IMR-90 (cell line): ENCODE data around the gene RUNX2. TPM values are rescaled to one million over a fixed set of nuclear protein-coding genes. Genes with fewer than 3 reads are reported as not detected.

Experiments used
- ATAC-seq: fragments of 200-7000 bp; cut with Tn5 transposase; 2 replicates; pipeline ENCODE4 v1.9.1; 2020; ENCODE audit warnings: low read depth, mild to moderate bottlenecking, moderate library complexity
- BruUV-seq: library from RNA; stranded (reverse); fragments of 400-500 nt; replicated peaks from 2 replicates; lab custom pipeline; 2021; lab: Mats Ljungman, UMichigan
- CTCF ChIA-PET: fragments of 300-600 bp; formaldehyde crosslinking; extraction: SDS; loops from one replicate; lab custom pipeline; 2021; ENCODE audit warnings: antibody characterized with exemption; lab: Yijun Ruan, JAX
- POLR2A ChIA-PET: fragments of 300-600 bp; sonication (Branson Sonifier 250); formaldehyde crosslinking; loops from one replicate; lab custom pipeline; 2022; ENCODE audit warnings: antibody characterized with exemption; ENCODE audit not compliant: unreplicated experiment; lab: Charles Lee
- DNase-seq: peaks from one replicate; pipeline ENCODE4 v3.0.0; 2013
- H2AFZ ChIP-seq: replicated peaks from 2 replicates; pipeline ENCODE3; 2013; ENCODE audit warnings: low read length, mild to moderate bottlenecking; ENCODE audit not compliant: poor library complexity
- H2AK5ac ChIP-seq: 2 replicates; pipeline ENCODE4 v1.6.1; 2013; ENCODE audit warnings: low read depth, low read length, inconsistent platforms
- H2AK9ac ChIP-seq: replicated peaks from 2 replicates; pipeline ENCODE3; 2013; ENCODE audit warnings: mild to moderate bottlenecking, low read depth, low read length, moderate library complexity; ENCODE audit not compliant: poor library complexity
- H2BK120ac ChIP-seq: 2 replicates; pipeline ENCODE4 v1.6.1; 2013; ENCODE audit warnings: low read depth, low read length, inconsistent platforms
- H2BK15ac ChIP-seq: 3 replicates; pipeline ENCODE4 v1.6.1; 2013; ENCODE audit warnings: low read depth, low read length, inconsistent platforms
- H2BK20ac ChIP-seq: 2 replicates; pipeline ENCODE4 v1.6.1; 2013; ENCODE audit warnings: low read depth, mild to moderate bottlenecking, inconsistent platforms, low read length, moderate library complexity
- H2BK5ac ChIP-seq: 2 replicates; pipeline ENCODE4 v1.6.1; 2013; ENCODE audit warnings: mild to moderate bottlenecking, low read depth, low read length, inconsistent platforms; ENCODE audit not compliant: poor library complexity, severe bottlenecking
- H3K14ac ChIP-seq: replicated peaks from 2 replicates; pipeline ENCODE4 v1.6.1; 2013; ENCODE audit warnings: low read depth, low read length, inconsistent platforms
- H3K18ac ChIP-seq: 2 replicates; pipeline ENCODE4 v1.6.1; 2013; ENCODE audit warnings: low read depth, low read length, control low read depth
- H3K23ac ChIP-seq: 2 replicates; pipeline ENCODE4 v1.6.1; 2013; ENCODE audit warnings: low read depth, low read length, inconsistent platforms
- H3K27ac ChIP-seq: 2 replicates; pipeline ENCODE4 v1.5.1; 2013; ENCODE audit warnings: mild to moderate bottlenecking, control low read depth, low read length; ENCODE audit not compliant: insufficient read depth
- H3K27me3 ChIP-seq: 2 replicates; pipeline ENCODE4 v1.6.1; 2013; ENCODE audit warnings: low read length; ENCODE audit not compliant: control insufficient read depth, insufficient read depth
- H3K36me3 ChIP-seq: 2 replicates; pipeline ENCODE4 v1.6.1; 2013; ENCODE audit warnings: low read length, mixed read lengths; ENCODE audit not compliant: control insufficient read depth, insufficient read depth
- H3K4ac ChIP-seq: 2 replicates; pipeline ENCODE4 v1.6.1; 2013; ENCODE audit warnings: low read depth, low read length, inconsistent platforms
- H3K4me1 ChIP-seq: 2 replicates; pipeline ENCODE4 v1.6.1; 2013; ENCODE audit warnings: low read length, mixed read lengths; ENCODE audit not compliant: control insufficient read depth, insufficient read depth
- H3K4me2 ChIP-seq: 2 replicates; pipeline ENCODE4 v1.6.1; 2013; ENCODE audit warnings: low read depth, mild to moderate bottlenecking, control low read depth, low read length, moderate library complexity
- H3K4me3 ChIP-seq: 2 replicates; pipeline ENCODE4 v1.5.1; 2013; ENCODE audit warnings: low read depth, mild to moderate bottlenecking, control low read depth, low read length, moderate library complexity; ENCODE audit not compliant: insufficient read depth
- H3K56ac ChIP-seq: 2 replicates; pipeline ENCODE4 v1.6.1; 2013; ENCODE audit warnings: low read length, inconsistent platforms; ENCODE audit not compliant: insufficient read depth; ENCODE audit errors: extremely low read depth
- H3K79me1 ChIP-seq, 2 experiments: 2 replicates each; pipeline ENCODE4 v1.6.1; 2013; ENCODE audit warnings: low read length in 2 of 2, inconsistent platforms in 1 of 2, low read depth in 1 of 2
- H3K9ac ChIP-seq: 2 replicates; pipeline ENCODE4 v1.6.1; 2013; ENCODE audit warnings: low read depth, low read length, control low read depth
- H3K9me1 ChIP-seq: 2 replicates; pipeline ENCODE4 v1.6.1; 2013; ENCODE audit warnings: low read length, inconsistent platforms; ENCODE audit not compliant: insufficient read depth
- H3K9me3 ChIP-seq: 2 replicates; pipeline ENCODE4 v1.6.1; 2013; ENCODE audit warnings: low read length; ENCODE audit not compliant: control insufficient read depth, insufficient read depth
- H4K20me1 ChIP-seq: 2 replicates; pipeline ENCODE4 v1.6.1; 2013; ENCODE audit warnings: low read length, inconsistent platforms; ENCODE audit not compliant: insufficient read depth
- H4K5ac ChIP-seq: 2 replicates; pipeline ENCODE4 v1.6.1; 2013; ENCODE audit warnings: mild to moderate bottlenecking, low read depth, low read length, control low read depth
- H4K8ac ChIP-seq, 2 experiments: 2 replicates each; pipeline ENCODE4 v1.6.1; 2013; ENCODE audit warnings: low read depth in 2 of 2, low read length in 2 of 2, control low read depth in 1 of 2, inconsistent platforms in 1 of 2
- H4K91ac ChIP-seq: 2 replicates; pipeline ENCODE4 v1.6.1; 2013; ENCODE audit warnings: low read depth, low read length, inconsistent platforms; ENCODE audit not compliant: insufficient read depth
- BHLHE40 ChIP-seq: fragments of 150-350 bp; IDR thresholded peaks from 2 replicates; pipeline ENCODE4 v1.6.1; 2016; ENCODE audit warnings: mild to moderate bottlenecking, low read depth, low read length
- CEBPB ChIP-seq: IDR thresholded peaks from 2 replicates; pipeline ENCODE4 v1.6.1; 2012; ENCODE audit warnings: low read depth, low read length, improper control_type of control experiment
- CHD1 ChIP-seq: IDR thresholded peaks from 2 replicates; pipeline ENCODE4 v1.6.1; 2012; ENCODE audit warnings: low read depth, low read length, improper control_type of control experiment
- FOS ChIP-seq: fragments of 150-350 bp; IDR thresholded peaks from 2 replicates; pipeline ENCODE4 v1.6.1; 2016; ENCODE audit warnings: low read depth, low read length
- MAFK ChIP-seq: IDR thresholded peaks from 2 replicates; pipeline ENCODE4 v1.6.1; 2012; ENCODE audit warnings: low read depth, low read length, improper control_type of control experiment
- MAZ ChIP-seq: IDR thresholded peaks from 2 replicates; pipeline ENCODE4 v1.6.1; 2012; ENCODE audit warnings: low read depth, mild to moderate bottlenecking, low read length, improper control_type of control experiment, moderate library complexity, borderline replicate concordance
- MXI1 ChIP-seq: IDR thresholded peaks from 2 replicates; pipeline ENCODE4 v1.6.1; 2012; ENCODE audit warnings: low read depth, mild to moderate bottlenecking, low read length, moderate library complexity, borderline replicate concordance
- NFE2L2 ChIP-seq: fragments of 150-350 bp; IDR thresholded peaks from 2 replicates; pipeline ENCODE4 v1.6.1; 2016; ENCODE audit warnings: low read depth, mild to moderate bottlenecking, low read length
- POLR2A ChIP-seq: IDR thresholded peaks from 2 replicates; pipeline ENCODE4 v1.6.1; 2012; ENCODE audit warnings: mild to moderate bottlenecking, low read depth, low read length
- RAD21 ChIP-seq: IDR thresholded peaks from 2 replicates; pipeline ENCODE4 v1.6.1; 2012; ENCODE audit warnings: low read length, improper control_type of control experiment
- RCOR1 ChIP-seq: IDR thresholded peaks from 2 replicates; pipeline ENCODE4 v1.6.1; 2012; ENCODE audit warnings: mild to moderate bottlenecking, low read length, improper control_type of control experiment; ENCODE audit not compliant: insufficient replicate concordance
- RFX5 ChIP-seq: IDR thresholded peaks from 2 replicates; pipeline ENCODE4 v1.8.0; 2012; ENCODE audit warnings: low read depth, mild to moderate bottlenecking, low read length, moderate library complexity
- SMC3 ChIP-seq: fragments of 150-350 bp; IDR thresholded peaks from 2 replicates; pipeline ENCODE4 v1.6.1; 2016; ENCODE audit warnings: low read depth, mild to moderate bottlenecking, antibody characterized with exemption, low read length, moderate library complexity
- WGBS, 2 experiments: methylation state at CpG; one replicate each; pipeline versions ENCODE4 v1.1.5 to v1.1.7; 2013; ENCODE audit warnings: missing lambda C conversion rate in 2 of 2; ENCODE audit not compliant: insufficient read length in 1 of 2; ENCODE audit errors: extremely low coverage in 2 of 2; 5-methylcytosine and 5-hydroxymethylcytosine counted together
- dilution Hi-C: fragments of 300-500 bp; cut with HindIII; formaldehyde crosslinking; loops from one replicate; pipeline ENCODE4 v1.14.3; 2018; ENCODE audit warnings: low sequenced_read_pairs; ENCODE audit not compliant: unreplicated experiment
- in situ Hi-C: fragments of 300-500 bp; cut with MboI; formaldehyde crosslinking; loops from 3 replicates; pipeline ENCODE4 v1.14.3; 2019; ENCODE audit warnings: low sequenced_read_pairs, inconsistent platforms, mixed read lengths
- intact Hi-C: fragments of 100-400 bp; cut with micrococcal nuclease; formaldehyde crosslinking; loops from 2 replicates; pipeline ENCODE4 v1.10.0; 2022
- polyA plus RNA-seq, 3 experiments: library from polyadenylated mRNA; depleted of rRNA; stranded (reverse); fragments of >200 nt; gene quantifications; 2 replicates each; pipeline ENCODE4 v1.2.3, GENCODE V29; 2012; ENCODE audit warnings: low replicate concordance in 1 of 3
- total RNA-seq: library from RNA; depleted of rRNA; stranded (reverse); fragments of >200 nt; gene quantifications from 2 replicates; pipeline ENCODE4 v1.2.3, GENCODE V29; 2012
- TF ChIP-seq, protein P1 (sequence below): conservative IDR thresholded peaks from 2 replicates; pipeline ENCODE4 v1.5.1; 2012; ENCODE audit warnings: mild to moderate bottlenecking, low read depth, low read length, improper control_type of control experiment
- TF ChIP-seq, protein P2 (sequence below): fragments of 150-350 bp; IDR thresholded peaks from 2 replicates; pipeline ENCODE4 v1.6.1; 2016; ENCODE audit warnings: low read depth, mild to moderate bottlenecking, low read length, moderate library complexity, borderline replicate concordance
- TF ChIP-seq, protein P3 (sequence below): fragments of 150-350 bp; IDR thresholded peaks from 2 replicates; pipeline ENCODE4 v1.6.1; 2017; ENCODE audit warnings: mild to moderate bottlenecking, antibody characterized with exemption, low read length, low read depth

RUNX2 gene
- total and polyA plus RNA-seq, 2 of the 4 experiments (the other 2 are of a cell fraction) = 2.3 to 4.7 TPM

DNA sequence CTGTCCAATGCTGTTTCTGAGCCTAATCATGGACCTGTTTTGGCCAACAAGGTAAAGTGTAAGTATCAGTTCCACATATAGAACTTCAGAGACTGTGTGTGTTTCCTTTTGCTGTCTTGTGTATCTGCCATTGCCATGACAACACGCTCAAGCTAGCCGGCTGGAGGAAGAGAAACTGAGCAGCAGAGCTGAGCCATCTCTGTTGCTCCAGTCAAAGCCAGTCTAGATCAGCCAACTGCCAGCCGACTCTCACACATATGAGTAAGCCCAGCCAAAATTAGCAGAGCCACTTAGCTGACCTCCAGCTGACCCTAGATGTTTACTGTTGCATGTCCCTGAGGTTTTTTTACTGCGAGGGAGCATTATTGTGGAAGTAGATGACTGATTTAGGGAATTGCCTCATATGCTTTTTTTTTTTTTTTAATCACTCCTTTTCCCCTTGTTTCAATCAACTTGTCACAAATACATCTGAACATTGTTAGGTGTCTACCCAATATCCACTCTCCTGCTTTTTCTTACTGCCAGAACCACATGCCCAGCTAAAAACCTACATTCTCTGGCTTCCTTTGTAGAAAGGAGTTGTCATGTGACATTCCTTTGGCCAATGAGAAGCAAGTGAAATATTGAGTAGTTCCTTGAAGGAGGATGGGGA, 353.9 kb downstream of the RUNX2 start:
- POLR2A ChIA-PET = interaction anchor here (0.6 kb wide), 2 partner anchors 104 to 1666 kb away, joined by 7 to 10 read pairs; no protein-coding TSS in a partner anchor
- BruUV-seq = no TSS peak
- H3K23ac ChIP-seq = no peak overlapping the region
- no peak overlapping the region for H3K9ac ChIP-seq
- peaks cover 10% of the 10 kb centered on the region for H3K4me1 ChIP-seq
- H3K4ac ChIP-seq = no peak overlapping the region
- ATAC-seq (no peak), DNase-seq (no peak)
- H3K36me3 ChIP-seq = no peaks in the 10 kb centered on the region
- no peaks in the 10 kb centered on the region for H3K27me3 ChIP-seq
- no peaks in the 10 kb centered on the region for H4K20me1 ChIP-seq
- intact Hi-C loops = no loop called here
- H3K27ac ChIP-seq = no peak overlapping the region
- dilution Hi-C loops = no loop called here
- no peak overlapping the region for H4K8ac ChIP-seq
- no peak for TF ChIP-seq RCOR1
- no peak for TF ChIP-seq POLR2A
- no peak for TF ChIP-seq MAFK
- TF ChIP-seq MXI1 = no peak
- TF ChIP-seq NFE2L2 = no peak
- TF ChIP-seq, protein P1, sequence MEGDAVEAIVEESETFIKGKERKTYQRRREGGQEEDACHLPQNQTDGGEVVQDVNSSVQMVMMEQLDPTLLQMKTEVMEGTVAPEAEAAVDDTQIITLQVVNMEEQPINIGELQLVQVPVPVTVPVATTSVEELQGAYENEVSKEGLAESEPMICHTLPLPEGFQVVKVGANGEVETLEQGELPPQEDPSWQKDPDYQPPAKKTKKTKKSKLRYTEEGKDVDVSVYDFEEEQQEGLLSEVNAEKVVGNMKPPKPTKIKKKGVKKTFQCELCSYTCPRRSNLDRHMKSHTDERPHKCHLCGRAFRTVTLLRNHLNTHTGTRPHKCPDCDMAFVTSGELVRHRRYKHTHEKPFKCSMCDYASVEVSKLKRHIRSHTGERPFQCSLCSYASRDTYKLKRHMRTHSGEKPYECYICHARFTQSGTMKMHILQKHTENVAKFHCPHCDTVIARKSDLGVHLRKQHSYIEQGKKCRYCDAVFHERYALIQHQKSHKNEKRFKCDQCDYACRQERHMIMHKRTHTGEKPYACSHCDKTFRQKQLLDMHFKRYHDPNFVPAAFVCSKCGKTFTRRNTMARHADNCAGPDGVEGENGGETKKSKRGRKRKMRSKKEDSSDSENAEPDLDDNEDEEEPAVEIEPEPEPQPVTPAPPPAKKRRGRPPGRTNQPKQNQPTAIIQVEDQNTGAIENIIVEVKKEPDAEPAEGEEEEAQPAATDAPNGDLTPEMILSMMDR = no peak
- TF ChIP-seq CHD1 = no peak
- TF ChIP-seq BHLHE40 = no peak
- no peak for TF ChIP-seq RAD21
- no peak for TF ChIP-seq SMC3
- no peak for TF ChIP-seq CEBPB
- TF ChIP-seq FOS = no peak
- no peak for TF ChIP-seq MAZ
- TF ChIP-seq RFX5 = no peak
- TF ChIP-seq, protein P2, sequence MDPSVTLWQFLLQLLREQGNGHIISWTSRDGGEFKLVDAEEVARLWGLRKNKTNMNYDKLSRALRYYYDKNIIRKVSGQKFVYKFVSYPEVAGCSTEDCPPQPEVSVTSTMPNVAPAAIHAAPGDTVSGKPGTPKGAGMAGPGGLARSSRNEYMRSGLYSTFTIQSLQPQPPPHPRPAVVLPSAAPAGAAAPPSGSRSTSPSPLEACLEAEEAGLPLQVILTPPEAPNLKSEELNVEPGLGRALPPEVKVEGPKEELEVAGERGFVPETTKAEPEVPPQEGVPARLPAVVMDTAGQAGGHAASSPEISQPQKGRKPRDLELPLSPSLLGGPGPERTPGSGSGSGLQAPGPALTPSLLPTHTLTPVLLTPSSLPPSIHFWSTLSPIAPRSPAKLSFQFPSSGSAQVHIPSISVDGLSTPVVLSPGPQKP = no peak
- TF ChIP-seq, protein P3, sequence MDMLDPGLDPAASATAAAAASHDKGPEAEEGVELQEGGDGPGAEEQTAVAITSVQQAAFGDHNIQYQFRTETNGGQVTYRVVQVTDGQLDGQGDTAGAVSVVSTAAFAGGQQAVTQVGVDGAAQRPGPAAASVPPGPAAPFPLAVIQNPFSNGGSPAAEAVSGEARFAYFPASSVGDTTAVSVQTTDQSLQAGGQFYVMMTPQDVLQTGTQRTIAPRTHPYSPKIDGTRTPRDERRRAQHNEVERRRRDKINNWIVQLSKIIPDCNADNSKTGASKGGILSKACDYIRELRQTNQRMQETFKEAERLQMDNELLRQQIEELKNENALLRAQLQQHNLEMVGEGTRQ = no peak
- H2AFZ ChIP-seq = no peak overlapping the region
- H3K9me3 ChIP-seq = peaks cover 7% of the 10 kb centered on the region
- WGBS, 2 experiments = 86% methylated on average over 2 of the region's 4 CpGs; no CpG with 5 or more reads in 1 of the 2 experiments
- no peak overlapping the region for H4K5ac ChIP-seq
- H3K18ac ChIP-seq = no peak overlapping the region
- no peak overlapping the region for H3K4me3 ChIP-seq
- in situ Hi-C loops = no loop called here
- no peak overlapping the region for H3K14ac ChIP-seq
- no peaks in the 10 kb centered on the region for H3K79me1 ChIP-seq
- H2AK5ac ChIP-seq = no peak overlapping the region
- peaks cover 4% of the 10 kb centered on the region; the same call in 1 of the 2 replicates for H3K9me1 ChIP-seq
- no peak overlapping the region for H2BK5ac ChIP-seq
- no peak overlapping the region for H3K56ac ChIP-seq
- no peak overlapping the region for H3K4me2 ChIP-seq
- no peak overlapping the region for H2BK120ac ChIP-seq
- H4K91ac ChIP-seq = no peak overlapping the region
- no peak overlapping the region for H2BK20ac ChIP-seq
- CTCF ChIA-PET = no interaction called here
- H2BK15ac ChIP-seq = no peak overlapping the region
- no peak overlapping the region for H2AK9ac ChIP-seq
